DMS53 treated with DMSO at 0.1 percent for 48 hours (cell line): ENCODE results near the gene NET1.
"Not testable (repeated sequence)": the region's sequence is repeated elsewhere in the genome, so short reads cannot be mapped to it uniquely, and the experiment has no call there.

Experiments
- DNase-seq: peaks from one replicate; lab custom pipeline; 2025; ENCODE audit not compliant: unreplicated experiment; lab: John Stamatoyannopoulos, UW

NET1 gene

DNA sequence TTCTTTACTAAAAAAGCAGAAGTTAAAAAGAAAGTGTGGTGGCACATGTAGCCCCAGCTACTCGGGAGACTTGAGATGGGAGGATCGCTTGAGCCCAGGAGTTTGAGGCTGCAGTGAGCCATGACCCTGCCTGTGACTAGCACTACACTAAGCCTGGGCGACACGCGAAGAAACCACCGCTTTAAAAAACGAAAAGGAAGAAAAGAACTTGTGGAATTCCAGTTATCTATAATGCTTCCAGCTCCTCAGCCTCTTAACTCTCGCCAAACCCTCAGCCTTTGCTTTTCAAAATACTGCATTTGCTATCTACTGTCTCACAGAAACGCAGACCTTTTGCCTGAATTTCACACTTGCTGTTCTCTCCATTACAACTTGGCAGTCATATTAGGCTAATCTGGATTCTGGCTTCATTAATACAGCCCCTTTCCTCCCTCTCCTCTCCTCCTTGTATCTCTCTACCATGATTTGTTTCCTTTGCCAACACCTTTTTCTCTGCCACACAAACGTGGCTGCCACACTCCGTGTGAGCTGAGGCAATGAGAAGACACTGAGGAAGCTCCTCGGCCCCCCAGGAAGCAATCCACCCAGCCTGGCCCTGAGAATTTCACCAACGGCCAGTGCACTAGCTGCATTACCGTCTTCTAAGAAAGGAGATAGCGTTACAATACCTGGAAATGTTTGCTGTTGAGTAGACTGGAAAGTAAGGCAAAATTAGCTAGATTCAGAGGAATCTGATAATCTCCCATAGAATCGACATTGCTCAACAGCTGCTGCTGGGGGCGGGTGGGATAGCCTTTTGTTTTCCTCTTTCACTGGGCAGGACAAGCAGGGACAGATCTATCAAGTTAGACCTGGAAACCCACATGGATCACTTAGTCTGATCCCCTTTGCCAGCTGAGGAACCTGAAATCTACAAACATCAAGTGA is 49.8 kb downstream of the NET1 start:
- DNase-seq: no peak

DNA sequence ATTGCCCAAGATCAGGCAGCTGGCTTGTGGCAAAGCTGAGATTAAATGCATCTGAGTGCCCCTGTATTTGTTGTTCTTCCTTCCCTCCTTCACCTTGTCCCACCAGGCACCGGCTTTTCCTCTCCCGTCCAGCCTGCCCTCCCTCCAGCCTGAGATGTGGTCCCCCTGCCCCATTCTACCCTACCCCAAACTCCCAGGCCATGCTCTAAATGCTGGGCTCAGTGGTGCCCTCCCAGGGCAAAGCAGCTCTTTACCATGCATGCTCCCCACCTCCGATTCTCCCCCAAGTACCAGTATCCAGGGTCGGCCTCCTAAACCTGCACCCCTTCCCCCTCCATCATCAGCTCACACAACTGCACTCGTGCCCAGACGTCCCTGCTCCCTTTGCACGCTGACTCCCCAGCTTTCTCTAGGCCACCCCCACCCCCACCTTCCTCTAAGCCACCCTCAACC is 50.5 kb downstream of the NET1 start:
- DNase-seq: no peak

DNA sequence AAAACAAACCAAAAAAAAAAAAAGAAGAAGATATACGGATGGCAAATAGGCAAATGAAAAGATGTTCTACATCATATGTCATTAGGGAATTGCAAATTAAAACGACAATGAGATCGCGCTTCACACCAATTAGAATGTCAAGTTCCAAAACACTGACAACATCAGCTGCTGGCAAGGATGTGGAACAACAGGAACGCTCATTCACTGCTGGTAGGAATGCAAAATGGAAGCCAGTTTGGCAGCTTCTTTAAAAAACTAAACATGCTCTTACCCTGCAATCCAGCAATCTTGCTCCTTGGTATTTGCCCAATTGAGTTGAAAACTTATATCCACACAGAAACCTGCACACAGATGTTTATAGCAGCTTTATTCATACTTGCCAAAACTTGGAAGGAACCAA is 52.2 kb downstream of the NET1 start:
- no peak for DNase-seq

DNA sequence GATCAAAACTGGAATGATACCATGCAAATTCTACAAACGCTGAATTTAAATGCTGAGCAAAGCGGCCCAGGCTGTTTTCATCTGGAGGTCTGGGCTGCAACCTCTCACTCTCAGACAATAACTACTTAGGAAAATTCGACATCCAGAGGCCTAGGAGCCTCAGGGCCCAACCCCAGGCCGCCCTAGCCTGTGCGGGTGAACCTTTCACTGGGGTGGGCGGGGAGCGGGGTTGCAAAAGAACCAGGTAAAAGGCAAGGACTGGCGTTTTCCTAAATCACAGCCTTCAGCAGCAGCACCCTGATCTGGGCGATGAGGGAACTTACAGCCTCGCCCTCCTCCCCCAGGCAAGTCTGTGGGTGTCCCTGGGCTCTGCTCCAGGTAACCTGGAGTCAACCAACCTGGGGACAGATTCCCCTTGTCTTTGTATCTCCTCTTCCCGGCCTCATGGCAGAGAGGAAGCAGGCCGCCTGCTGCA is 53.7 kb downstream of the NET1 start:
- no peak for DNase-seq

DNA sequence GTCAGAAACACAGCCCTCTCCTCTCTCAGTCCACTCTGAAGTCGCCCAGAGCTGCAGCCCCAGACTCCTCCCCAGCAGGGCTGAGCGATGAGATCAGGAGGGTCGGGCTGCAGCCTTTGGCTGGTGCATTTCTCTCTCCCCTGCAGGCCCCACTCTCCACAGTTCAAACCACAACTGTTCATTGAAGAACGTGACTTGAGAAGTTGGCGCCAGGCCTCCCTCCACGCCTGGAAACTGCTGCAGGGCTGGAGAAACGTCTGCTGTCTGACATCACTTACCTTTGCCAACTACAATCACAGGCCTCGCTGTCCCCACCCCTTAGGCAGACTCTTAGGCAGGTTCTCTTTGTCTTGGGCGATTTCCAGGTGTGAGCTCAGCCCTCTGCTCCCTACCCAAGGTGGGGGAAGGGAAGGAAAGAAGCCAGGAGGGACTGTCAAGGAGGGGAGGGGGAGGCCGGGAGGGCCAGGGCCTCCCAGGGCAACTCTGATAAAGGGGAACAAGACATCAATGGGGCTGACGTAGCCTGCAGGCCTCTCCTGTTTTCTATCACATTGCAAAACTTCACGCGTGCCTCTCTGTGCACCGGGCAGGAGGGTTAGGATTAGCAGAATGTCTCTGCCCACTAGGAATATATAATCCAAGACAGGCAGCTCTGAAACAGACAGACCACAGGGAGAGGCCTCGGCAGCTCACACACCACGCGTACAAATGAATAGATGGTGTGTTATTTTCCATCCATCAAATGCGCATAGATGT is 54.3 kb downstream of the NET1 start:
- DNase-seq: peak; percentile 70

DNA sequence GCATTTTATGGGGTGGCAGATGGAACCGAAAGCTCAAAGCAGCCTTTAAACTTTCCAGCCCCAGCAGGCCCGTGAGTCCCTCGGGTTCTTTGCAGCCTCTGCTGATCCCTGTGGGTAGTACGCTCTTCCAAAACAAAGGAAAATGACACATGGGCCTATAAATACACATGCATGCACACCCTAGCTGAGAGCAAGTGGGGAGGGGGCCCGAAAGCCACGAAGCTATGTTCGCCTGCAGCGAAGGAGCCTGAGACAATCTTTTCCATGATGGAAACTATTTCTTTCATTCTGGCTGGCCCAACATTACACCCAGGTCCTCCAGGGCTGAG is 54.8 kb downstream of the NET1 start:
- no peak for DNase-seq

DNA sequence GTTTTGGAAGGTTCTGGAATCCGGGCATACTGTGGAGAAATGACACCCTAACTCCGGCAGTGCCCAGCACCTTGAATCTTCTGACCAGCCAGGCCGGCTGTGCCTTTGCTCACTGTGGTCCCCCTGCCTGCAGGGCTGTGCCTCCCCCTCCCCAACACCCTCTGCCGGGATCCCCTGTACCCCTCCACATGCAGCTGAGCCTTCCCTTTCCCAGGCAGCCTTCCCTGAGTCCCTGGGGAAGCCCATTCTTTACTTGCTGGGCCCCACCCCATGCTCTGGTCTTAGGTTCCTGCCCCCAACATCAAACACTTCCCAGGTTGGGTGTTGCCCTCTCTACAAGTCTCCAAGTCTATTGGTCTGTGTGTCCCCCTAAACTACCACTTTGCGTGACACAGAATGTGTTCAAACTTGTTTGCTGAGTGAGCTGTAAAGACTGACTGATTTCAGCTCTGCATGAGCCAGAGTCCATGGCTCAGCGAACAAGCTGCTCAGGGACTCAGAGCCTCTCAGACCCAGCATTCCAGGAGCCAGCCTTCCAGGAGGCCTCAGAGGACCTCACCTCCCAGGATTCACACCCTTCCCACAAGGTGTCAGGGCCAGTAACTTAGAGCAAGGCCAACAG is 55.4 kb downstream of the NET1 start:
- DNase-seq: no peak

DNA sequence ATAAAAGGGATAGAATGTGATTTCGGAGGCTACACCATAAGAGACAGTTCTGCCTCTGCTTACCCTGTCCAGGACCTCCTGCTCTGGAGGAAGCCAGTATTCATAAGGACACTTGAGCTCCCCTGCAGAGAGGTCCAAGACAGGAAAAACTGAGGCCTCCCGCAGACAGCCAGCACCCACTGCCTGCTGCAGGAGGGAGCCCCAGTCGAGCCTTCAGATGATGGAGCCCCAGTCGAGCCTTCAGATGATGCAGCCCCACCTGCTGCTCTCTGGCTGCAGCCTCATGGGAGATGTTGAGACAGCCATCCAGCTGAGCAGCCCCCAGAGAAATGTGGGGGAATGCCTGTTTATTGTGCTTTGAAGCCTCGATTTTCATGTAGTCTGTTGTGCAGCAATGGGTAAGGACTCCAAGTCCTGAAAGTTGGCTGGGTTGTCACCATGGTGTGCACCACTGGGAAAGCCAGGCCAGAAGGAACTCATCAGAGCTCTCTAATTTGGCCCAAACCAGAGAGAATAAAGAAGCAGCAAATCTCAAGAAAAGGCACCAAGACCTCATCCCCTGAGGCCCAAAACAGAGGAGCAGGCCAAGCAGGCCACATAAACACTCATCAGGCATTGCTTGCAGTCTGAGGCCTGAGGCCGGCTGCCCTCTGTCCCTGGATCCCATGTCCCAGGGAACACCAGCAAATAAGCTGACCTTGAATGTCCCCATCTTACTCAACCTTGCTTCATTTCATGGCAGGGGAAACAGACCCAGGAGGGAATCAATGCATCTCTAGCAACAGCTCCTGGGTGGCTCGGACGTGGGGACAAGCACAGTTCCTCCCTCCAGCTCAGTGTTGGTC is 56.1 kb downstream of the NET1 start:
- DNase-seq: no peak

DNA sequence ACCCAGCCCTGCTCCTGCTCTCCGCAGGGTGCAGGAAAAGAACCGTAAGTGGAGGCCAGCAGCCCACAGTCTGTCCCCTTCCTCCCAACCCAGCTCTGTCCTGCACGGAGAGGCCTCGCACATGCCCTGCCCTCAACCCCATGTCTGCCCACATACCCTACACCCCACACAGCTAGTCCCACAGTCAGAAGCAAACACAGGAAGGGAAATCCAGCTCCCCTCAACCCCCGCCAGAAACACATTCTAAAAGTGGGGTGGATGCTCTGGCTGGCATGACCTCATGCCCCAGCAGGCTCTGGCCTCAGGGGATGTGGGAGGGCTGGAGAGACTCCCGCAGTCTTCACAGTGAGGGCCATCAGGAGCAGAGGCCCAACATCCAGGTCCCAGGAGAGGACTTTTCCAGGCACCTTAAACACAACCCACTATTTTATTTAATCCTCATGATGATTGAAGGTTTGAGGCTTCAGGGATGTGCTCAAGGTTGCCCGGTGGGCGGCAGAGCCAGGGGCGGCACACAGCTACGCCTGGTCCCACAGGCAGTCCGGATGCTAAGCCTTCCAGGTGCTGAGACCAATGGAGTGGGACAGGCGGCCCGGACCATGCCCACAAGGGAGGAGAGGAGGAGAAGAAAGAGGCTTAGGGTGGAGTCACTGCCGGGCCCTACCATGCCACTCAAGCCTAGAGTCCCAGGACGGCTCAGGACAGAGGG is 57.1 kb downstream of the NET1 start:
- DNase-seq: no peak

DNA sequence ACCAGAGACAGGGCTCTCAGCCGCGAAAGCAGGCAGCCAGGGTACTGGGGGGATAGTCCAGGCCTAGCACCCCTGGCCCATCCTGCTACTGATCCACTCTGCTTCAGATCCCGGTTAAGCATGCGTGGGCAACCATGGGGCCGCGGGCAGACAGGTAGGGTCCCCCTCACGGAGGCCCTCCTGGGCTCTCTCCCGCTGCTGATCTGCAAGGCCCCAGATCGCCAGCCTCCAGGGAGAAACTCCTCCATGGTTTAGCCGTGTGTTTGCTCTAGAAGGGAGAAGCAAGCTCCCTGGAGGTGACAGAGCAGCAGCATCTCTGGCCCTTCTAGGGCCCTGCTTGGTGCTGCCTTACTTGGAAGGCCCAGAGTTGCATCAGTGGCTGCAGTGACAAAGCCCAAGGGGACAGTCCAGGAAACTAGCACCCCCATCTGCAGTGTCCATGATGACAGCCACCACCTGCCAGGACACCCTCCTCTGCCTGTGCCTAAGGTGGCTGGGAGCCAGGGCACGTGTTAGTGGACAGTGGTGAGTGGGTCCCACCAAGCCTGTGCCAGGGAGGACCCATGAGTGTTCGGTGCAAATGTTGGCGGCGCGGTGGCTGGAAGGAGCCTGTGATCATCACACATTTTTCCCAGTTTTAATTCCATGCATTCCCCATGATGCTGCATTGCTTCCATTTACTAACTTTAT is 57.9 kb downstream of the NET1 start:
- no peak for DNase-seq

DNA sequence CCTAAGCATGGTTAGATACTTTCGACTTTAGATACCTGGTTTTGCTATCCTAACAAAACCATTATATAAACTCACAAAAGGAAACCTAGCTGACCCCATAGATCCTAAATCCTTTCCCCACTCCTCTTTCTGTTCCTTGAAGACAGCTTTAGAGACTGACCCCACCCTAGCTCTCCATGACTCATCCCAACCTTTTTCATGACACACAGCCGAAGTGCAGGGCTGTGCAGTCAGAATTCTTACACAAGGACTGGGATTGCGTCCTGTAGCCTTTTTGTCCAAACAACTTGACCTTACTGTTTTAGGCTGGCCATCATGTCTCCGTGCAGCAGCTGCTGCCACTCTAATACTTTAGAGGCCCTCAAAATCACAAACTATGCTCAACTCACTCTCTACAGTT is 62.3 kb downstream of the NET1 start:
- not testable (repeated sequence) for DNase-seq

DNA sequence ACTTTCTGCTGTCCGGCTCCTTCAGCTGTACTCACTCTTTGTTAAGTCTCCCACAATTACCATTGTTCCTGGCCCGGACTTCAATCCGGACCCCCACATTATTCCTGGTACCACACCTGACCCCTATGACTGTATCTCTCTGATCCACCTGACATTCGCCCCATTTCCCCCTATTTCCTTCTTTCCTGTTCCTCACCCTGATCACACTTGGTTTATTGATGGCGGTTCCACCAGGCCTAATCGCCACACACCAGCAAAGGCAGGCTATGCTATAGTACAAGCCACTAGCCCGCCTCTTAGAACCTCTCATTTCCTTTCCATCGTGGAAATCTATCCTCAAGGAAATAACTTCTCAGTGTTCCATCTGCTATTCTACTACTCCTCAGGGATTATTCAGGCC is 62.7 kb downstream of the NET1 start:
- DNase-seq: not testable (repeated sequence)

DNA sequence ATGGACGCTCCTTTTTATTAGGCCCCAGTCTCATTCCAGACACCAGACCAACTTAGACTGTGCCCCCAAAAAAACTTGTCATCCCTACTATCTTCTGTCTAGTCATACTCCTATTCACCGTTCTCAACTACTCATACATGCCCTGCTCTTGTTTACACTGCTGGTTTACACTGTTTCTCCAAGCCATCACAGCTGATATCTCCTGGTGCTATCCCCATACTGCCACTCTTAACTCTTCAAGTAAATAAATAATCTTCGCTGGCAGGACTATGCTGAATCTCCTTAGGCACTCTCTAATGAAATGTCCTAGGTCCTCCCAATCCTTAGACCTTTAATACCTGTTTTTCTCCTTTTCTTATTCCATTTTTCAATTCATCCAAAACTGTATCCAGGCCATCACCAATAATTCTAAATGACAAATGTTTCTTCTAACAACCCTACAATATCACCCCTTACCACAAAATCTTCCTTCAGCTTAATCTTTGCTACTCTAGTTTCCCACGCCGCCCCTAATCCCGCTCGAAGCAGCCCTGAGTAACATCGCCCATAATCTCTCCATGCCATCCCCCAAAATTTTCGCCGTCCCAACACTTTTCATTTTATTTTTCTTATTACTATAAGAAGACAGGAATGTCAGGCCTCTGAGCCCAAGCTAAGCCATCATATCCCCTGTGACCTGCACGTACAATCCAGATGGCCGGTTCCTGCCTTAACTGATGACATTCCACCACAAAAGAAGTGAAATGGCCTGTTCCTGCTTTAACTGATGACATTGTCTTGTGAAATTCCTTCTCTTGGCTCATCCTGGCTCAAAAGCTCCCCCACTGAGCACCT is 63.8 kb downstream of the NET1 start:
- DNase-seq: not testable (repeated sequence)

DNA sequence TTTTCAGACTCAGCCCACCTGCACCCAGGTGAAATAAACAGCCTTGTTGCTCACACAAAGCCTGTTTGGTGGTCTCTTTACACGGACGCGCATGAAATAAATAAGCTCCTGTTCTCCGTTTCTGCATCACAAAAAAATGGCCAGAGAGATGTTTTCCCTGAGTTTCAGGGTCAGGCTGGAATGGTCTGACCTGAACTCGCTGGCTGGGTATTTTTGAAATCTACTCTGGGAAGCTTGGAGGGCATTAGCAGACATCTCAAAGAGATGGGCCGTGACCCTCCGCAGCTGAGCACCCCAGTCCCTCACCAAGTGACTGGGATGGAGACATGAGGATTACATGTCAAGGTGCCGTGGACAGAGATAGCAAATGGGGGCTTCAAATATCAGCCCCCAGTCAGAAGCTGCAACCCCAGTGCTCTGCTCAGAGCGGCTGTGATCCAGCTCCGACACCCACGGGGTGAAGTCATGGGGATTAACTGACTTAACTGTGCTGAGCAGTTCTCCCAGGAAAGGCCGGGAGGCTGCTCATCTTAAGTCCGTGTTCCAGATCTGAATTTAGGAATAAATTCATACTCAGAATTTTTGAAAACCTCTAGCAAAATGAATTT is 64.7 kb downstream of the NET1 start:
- DNase-seq: no peak

DNA sequence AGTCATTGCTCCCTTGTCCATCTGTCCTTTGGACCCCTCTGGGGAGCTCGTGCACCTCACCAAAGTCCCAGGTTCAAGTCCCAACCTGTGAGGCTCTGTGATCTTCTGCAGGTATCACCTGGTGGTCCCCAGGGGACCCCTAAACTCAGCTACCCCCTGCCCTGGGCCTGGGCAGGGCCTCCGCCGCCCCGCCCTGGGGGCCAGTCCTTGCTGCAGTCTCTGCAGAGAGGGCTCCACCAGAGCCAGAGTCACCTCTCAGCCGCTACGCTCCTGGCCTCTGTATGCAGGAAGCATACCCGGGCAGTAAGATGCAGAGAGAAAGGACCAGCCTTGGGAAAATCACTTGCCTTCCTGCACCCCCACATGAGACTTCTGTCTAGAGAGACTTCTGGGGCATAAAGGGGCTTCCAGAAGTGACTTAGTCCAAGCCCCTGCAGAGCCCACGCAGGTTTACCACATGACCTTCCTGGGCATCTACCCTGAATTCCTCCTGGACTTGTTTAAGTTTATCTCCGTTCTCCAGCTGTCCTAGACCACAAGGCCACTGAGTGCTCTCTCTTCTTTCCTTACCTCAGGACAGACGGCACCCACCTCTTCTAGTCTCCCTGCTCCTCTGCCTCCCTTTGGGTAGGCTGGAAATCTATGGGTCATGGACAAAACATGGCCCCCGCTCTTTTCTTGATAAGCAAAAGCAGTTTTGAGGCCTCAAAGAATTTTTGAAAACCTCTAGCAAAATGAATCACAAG is 65.8 kb downstream of the NET1 start:
- DNase-seq: no peak

DNA sequence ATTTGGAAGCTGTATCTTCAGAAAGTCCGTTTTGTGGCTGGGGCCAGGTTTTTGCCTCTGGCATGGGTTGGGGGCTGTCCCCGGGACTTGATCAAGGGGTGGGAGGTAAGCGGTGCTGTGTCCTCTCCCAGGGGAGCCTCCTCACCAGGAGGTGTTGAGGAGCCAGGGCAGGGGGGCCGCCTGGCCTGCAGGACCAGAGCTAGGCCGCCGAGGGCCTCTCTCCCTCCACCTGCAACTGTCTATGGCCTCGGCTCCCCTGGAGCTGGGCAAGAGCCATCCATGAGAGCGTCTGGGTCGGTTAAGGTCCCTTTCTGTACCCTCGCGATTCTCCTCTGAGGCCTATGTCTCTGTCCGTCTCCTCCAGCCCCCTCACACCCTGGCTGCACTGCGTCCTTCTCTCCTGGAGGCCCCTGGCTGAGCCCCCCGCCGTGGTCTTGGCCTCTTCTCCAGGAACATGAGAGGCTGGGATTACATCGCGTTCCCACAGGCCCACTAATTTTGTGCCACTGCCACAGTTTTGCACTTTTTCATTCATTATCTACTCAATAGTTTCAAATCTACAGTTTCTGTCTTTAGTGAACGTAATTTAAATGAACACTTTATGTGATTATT is 66.4 kb downstream of the NET1 start:
- no peak for DNase-seq

DNA sequence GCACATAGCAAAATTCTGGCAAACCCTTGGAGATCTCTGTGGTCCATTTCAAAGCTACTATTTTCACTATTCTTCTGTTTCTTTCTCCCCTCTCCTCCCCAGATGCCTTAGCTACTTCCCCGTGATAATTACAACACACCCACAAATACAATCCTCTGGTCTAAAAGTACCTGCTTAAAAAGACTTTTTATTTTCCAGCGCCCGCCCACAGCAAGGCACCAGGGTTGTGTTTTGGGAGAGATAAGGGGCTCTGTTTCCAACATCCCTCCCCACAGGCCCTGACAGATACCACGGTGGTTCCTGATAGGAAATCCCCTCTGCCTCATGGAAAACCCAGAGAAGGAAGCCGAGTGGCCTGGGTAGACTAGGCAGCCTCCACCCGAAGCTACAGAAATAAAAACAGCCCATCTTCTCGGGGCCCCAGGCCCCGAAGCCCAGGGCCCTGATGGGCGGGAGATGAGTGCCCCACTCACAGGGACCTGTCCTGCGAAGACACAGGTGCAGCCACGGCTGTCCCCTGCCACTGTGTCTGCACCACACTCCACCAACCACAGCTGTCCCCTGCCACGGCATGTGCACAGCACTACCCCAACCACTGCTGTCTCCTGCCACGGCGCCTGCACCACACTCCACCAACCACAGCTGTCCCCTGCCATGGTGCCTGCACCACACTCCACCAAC is 67.3 kb downstream of the NET1 start:
- no peak for DNase-seq
